ENCODE measurements around the gene COL5A1.

COL5A1 gene

DNA sequence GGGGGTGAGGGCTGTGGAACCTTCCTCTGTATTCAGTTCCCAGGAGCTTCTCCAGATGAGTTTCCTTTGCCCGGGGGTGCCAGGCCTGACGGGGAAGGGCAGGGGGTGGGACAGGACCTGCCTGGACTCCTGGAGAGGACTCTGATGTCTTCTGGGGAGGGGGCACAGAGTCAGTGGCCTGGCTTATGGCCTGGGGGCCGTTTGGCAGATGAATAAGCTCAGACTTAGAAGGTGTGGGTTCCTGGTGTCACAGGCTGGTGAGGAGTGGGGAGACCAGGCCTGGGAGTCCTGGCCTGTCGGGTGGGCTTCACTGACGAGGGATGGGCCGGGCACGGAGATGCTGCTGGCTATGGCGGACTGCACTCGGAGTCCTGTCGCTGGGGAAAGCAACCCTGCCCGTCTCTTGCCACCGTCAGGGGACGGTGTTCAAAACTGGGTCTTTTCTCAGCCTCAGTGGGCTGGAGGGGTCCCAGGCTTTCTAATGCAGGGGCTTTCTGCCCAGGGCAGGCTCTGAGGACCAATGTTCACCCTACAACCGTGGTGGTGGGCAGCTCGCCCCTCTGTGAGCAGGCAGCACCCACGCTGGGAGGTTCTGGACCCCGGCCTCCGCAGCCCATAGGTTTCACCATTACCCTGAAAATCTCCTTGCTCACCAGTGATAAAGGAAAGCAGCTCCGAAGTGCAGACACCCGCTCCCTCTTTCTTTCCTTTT, 16.2 kb downstream of the COL5A1 start:
- no peak overlapping the region for H3K4me2 ChIP-seq (ENCODE audit: insufficient read depth, low read length)
- H3K9ac ChIP-seq (ENCODE audit: low read depth, low read length) = no peak overlapping the region
- no peak for TF ChIP-seq EZH2 (IDR thresholded peaks at IDR 0.05; ENCODE audit: borderline replicate concordance, low read depth, low read length, severe bottlenecking)
- TF ChIP-seq, protein P1, sequence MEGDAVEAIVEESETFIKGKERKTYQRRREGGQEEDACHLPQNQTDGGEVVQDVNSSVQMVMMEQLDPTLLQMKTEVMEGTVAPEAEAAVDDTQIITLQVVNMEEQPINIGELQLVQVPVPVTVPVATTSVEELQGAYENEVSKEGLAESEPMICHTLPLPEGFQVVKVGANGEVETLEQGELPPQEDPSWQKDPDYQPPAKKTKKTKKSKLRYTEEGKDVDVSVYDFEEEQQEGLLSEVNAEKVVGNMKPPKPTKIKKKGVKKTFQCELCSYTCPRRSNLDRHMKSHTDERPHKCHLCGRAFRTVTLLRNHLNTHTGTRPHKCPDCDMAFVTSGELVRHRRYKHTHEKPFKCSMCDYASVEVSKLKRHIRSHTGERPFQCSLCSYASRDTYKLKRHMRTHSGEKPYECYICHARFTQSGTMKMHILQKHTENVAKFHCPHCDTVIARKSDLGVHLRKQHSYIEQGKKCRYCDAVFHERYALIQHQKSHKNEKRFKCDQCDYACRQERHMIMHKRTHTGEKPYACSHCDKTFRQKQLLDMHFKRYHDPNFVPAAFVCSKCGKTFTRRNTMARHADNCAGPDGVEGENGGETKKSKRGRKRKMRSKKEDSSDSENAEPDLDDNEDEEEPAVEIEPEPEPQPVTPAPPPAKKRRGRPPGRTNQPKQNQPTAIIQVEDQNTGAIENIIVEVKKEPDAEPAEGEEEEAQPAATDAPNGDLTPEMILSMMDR (IDR thresholded peaks at IDR 0.05; ENCODE audit: borderline replicate concordance, extremely low read depth, low read length, poor library complexity, severe bottlenecking) = no peak
- no peak overlapping the region for H3K4me3 ChIP-seq (ENCODE audit: low read depth in 1 of 2, low read length in 2 of 2)
- H4K20me1 ChIP-seq (ENCODE audit: insufficient read depth, low read length) = no peaks in the 10 kb centered on the region
- no peaks in the 10 kb centered on the region for H3K36me3 ChIP-seq (ENCODE audit: insufficient read depth, low read length)
- no peaks in the 10 kb centered on the region for H3K79me2 ChIP-seq (ENCODE audit: insufficient read depth, low read length)
- no peaks in the 10 kb centered on the region for H3K9me3 ChIP-seq (ENCODE audit: insufficient read depth, low read length, severe bottlenecking)
- DNase-seq (no peak), ATAC-seq (ENCODE audit: insufficient read depth, low read depth) (no peak)
- no peak overlapping the region for H3K27ac ChIP-seq (ENCODE audit: low read length)
- no peaks in the 10 kb centered on the region for H3K27me3 ChIP-seq (ENCODE audit: insufficient read depth, low read length, poor library complexity)
- H3K4me1 ChIP-seq (ENCODE audit: insufficient read depth, low read length) = no peaks in the 10 kb centered on the region
- H2AFZ ChIP-seq (ENCODE audit: low read depth, low read length) = no peak overlapping the region

DNA sequence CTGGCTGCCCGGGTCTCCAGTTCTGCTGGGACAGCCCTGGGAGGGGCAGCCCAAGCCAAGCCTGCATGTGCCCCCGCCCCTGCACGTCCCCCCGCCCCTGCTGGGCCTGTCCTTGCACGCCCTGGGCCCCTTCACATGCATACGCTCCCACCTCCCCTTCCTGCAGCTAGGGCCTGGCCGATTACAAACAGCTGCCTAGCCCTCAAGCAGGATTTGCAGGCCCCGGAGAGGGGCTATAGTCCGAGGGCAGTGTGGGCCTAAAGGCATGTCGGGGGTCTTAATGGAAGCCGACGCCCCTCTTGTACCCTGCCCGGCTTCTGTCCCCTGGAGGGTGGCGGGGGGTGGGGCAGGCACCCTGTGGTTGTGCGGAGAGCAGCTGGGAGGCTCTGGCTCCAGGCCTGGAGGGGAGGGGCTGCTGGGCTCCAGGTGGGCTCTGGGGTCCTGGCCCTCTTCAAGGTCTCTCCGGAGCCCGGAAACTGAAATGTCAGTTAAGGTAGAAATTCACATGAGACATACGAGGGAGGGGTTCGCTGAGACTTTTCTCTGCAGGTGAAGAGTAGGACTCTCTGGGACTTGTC, 16.9 kb downstream of the COL5A1 start:
- Histone ChIP-seq H3K4me2 (ENCODE audit: insufficient read depth, low read length) (no peak overlapping the region), H3K4me1 (ENCODE audit: insufficient read depth, low read length) (no peaks in the 10 kb centered on the region), H2AFZ (ENCODE audit: low read depth, low read length) (no peak overlapping the region), H3K9me3 (ENCODE audit: insufficient read depth, low read length, severe bottlenecking) (no peaks in the 10 kb centered on the region), H3K36me3 (ENCODE audit: insufficient read depth, low read length) (no peaks in the 10 kb centered on the region), H3K4me3 (ENCODE audit: low read depth in 1 of 2, low read length in 2 of 2) (no peak overlapping the region), H3K9ac (ENCODE audit: low read depth, low read length) (no peak overlapping the region), H3K27ac (ENCODE audit: low read length) (no peak overlapping the region), H3K79me2 (ENCODE audit: insufficient read depth, low read length) (no peaks in the 10 kb centered on the region), H4K20me1 (ENCODE audit: insufficient read depth, low read length) (no peaks in the 10 kb centered on the region), H3K27me3 (ENCODE audit: insufficient read depth, low read length, poor library complexity) (no peaks in the 10 kb centered on the region)
- no peak for TF ChIP-seq EZH2 (IDR thresholded peaks at IDR 0.05; ENCODE audit: borderline replicate concordance, low read depth, low read length, severe bottlenecking)
- TF ChIP-seq, protein P1 (IDR thresholded peaks at IDR 0.05; ENCODE audit: borderline replicate concordance, extremely low read depth, low read length, poor library complexity, severe bottlenecking) = no peak
- DNase-seq (no peak), ATAC-seq (ENCODE audit: insufficient read depth, low read depth) (no peak)

DNA sequence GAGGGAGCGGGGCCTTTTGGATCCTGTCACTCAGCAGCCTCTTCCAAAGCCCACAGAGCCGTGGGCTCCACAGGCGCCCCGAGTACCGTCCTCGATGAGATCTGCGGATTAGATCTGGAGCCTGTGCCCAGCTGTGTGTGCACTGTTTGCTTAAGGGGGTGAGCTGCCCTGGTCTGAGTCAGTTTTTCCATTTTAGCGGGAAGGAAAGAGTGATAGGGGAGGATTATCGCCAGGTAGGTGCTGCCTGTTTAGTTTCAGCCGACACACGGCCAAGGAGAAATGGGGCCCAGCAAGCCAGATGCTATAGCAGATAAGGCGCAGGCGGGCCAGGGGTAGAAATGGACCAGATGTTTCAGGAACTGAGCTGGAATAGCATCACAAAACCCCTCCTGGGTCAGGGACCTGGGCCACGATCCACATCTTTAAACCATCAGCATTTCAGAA, 18.1 kb downstream of the COL5A1 start:
- no peak for DNase-seq
- Histone ChIP-seq H3K27me3 (ENCODE audit: insufficient read depth, low read length, poor library complexity) (no peaks in the 10 kb centered on the region), H3K79me2 (ENCODE audit: insufficient read depth, low read length) (no peaks in the 10 kb centered on the region)

More for the DNA sequence above, 18.1 kb downstream of the COL5A1 start:
- Histone ChIP-seq H3K9ac (ENCODE audit: low read depth, low read length) (no peak overlapping the region), H3K27ac (ENCODE audit: low read length) (no peak overlapping the region), H4K20me1 (ENCODE audit: insufficient read depth, low read length) (no peaks in the 10 kb centered on the region), H3K4me2 (ENCODE audit: insufficient read depth, low read length) (no peak overlapping the region), H3K36me3 (ENCODE audit: insufficient read depth, low read length) (no peaks in the 10 kb centered on the region), H3K4me3 (ENCODE audit: low read depth in 1 of 2, low read length in 2 of 2) (no peak overlapping the region), H3K9me3 (ENCODE audit: insufficient read depth, low read length, severe bottlenecking) (no peaks in the 10 kb centered on the region), H2AFZ (ENCODE audit: low read depth, low read length) (no peak overlapping the region), H3K4me1 (ENCODE audit: insufficient read depth, low read length) (no peaks in the 10 kb centered on the region)
- ATAC-seq (ENCODE audit: insufficient read depth, low read depth) = no peak
- no peak for TF ChIP-seq EZH2 (IDR thresholded peaks at IDR 0.05; ENCODE audit: borderline replicate concordance, low read depth, low read length, severe bottlenecking)
- TF ChIP-seq, protein P1 (IDR thresholded peaks at IDR 0.05; ENCODE audit: borderline replicate concordance, extremely low read depth, low read length, poor library complexity, severe bottlenecking) = no peak

Measured in DND-41 (cell line).